Sigmoid colon (tissue), 4 donors: Measurements from ENCODE around the gene GABARAPL2.

Source experiments
- CTCF ChIP-seq, 4 experiments: fragments of 450-650 bp in 3 of 4; fragments of 200-600 bp in 1 of 4; IDR thresholded peaks; one replicate each; pipeline ENCODE4 v1.5.1; 2016 to 2019; ENCODE audit warnings: antibody characterized with exemption in 4 of 4, mild to moderate bottlenecking in 3 of 4, moderate library complexity in 2 of 4
- EP300 ChIP-seq, 4 donors: sonication (generic); formaldehyde crosslinking; IDR thresholded peaks; one replicate each; pipeline ENCODE4 v1.6.1; 2017; ENCODE audit warnings: antibody characterized with exemption in 4 of 4
- POLR2AphosphoS5 ChIP-seq, 4 donors: sonication (generic); formaldehyde crosslinking; IDR thresholded peaks; one replicate each; pipeline ENCODE4 v1.6.1; 2017; ENCODE audit warnings: antibody characterized with exemption in 4 of 4

GRCh38 chr16:75532142-75532765 is 33.9 kb upstream of the GABARAPL2 start:
- TF ChIP-seq CTCF (IDR thresholded peaks at IDR 0.05) (no peak), EP300 (IDR thresholded peaks at IDR 0.05) (no peak), POLR2AphosphoS5 (IDR thresholded peaks at IDR 0.05) (no peak)
